A673 (cell line): ENCODE data around the gene PARP4.
"Not testable (repeated sequence)": the region's sequence is repeated elsewhere in the genome, so short reads cannot be mapped to it uniquely, and the experiment has no call there.

ENCODE experiments used
- CTCF ChIP-seq: fragments of 300-800, 200-600 bp; sonication (generic); conservative IDR thresholded peaks from 2 replicates; pipeline ENCODE4 v1.5.1; 2017; ENCODE audit warnings: low read depth, mild to moderate bottlenecking, antibody characterized with exemption, low read length, moderate library complexity, mixed read lengths
- EZH2 ChIP-seq: fragments of 200-600 bp; sonication (generic); IDR thresholded peaks from 2 replicates; pipeline ENCODE4 v1.6.1; 2017; ENCODE audit warnings: borderline replicate concordance, low read depth, mild to moderate bottlenecking, mixed read lengths, antibody characterized with exemption, low read length; ENCODE audit not compliant: poor library complexity, severe bottlenecking

- not testable (repeated sequence) for TF ChIP-seq CTCF, EZH2
Measured at GRCh38 chr13:24419668-24420067, 92.9 kb downstream of the PARP4 start.
